ENCODE data around the gene SEMA4G. TPM values are rescaled to one million over a fixed set of nuclear protein-coding genes. Genes with fewer than 3 reads are reported as not detected.
"Not testable (repeated sequence)": the region's sequence is repeated elsewhere in the genome, so short reads cannot be mapped to it uniquely, and the experiment has no call there.

Gene SEMA4G
- total RNA-seq, 1 experiment from 2014 or later, result 3.4 TPM

GRCh38 chr10:100965820-100966219 is 3.5 kb upstream of the SEMA4G start:
- H3K4me3 ChIP-seq (ENCODE audit: insufficient read depth, low read depth, low read length), result no peak overlapping the region
- no peaks in the 10 kb centered on the region; the same call in 1 of the 2 replicates for H3K36me3 ChIP-seq (replicated peaks; ENCODE audit: control insufficient read depth, insufficient read depth, low read length)
- no peak for DNase-seq
- peaks cover 2% of the 10 kb centered on the region; the same call in 1 of the 2 replicates for H3K27me3 ChIP-seq (ENCODE audit: control insufficient read depth, insufficient read depth, low read length)

GRCh38 chr10:100966887-100967286 is 2.4 kb upstream of the SEMA4G start:
- H3K27me3 ChIP-seq (ENCODE audit: control insufficient read depth, insufficient read depth, low read length), result peaks cover 2% of the 10 kb centered on the region; the same call in 1 of the 2 replicates
- H3K36me3 ChIP-seq (replicated peaks; ENCODE audit: control insufficient read depth, insufficient read depth, low read length), result no peaks in the 10 kb centered on the region; the same call in 1 of the 2 replicates
- DNase-seq, result no peak
- H3K4me3 ChIP-seq (ENCODE audit: insufficient read depth, low read depth, low read length), result no peak overlapping the region

GRCh38 chr10:100967332-100967731 is 2.0 kb upstream of the SEMA4G start:
- Histone ChIP-seq H3K4me3 (ENCODE audit: insufficient read depth, low read depth, low read length) (no peak overlapping the region), H3K27me3 (ENCODE audit: control insufficient read depth, insufficient read depth, low read length) (peaks cover 2% of the 10 kb centered on the region; the same call in 1 of the 2 replicates), H3K36me3 (replicated peaks; ENCODE audit: control insufficient read depth, insufficient read depth, low read length) (no peaks in the 10 kb centered on the region)
- no peak for DNase-seq

- Histone ChIP-seq H3K36me3 (replicated peaks; ENCODE audit: control insufficient read depth, insufficient read depth, low read length) (no peaks in the 10 kb centered on the region), H3K4me3 (ENCODE audit: insufficient read depth, low read depth, low read length) (no peak overlapping the region), H3K27me3 (ENCODE audit: control insufficient read depth, insufficient read depth, low read length) (peaks cover 2% of the 10 kb centered on the region; the same call in 1 of the 2 replicates)
- no peak for DNase-seq
Measured at GRCh38 chr10:100968062-100968736, 1.1 kb upstream of the SEMA4G start.

- Histone ChIP-seq H3K27me3 (ENCODE audit: control insufficient read depth, insufficient read depth, low read length) (peaks cover 2% of the 10 kb centered on the region; the same call in 1 of the 2 replicates), H3K4me3 (ENCODE audit: insufficient read depth, low read depth, low read length) (peak overlapping the region; percentile 75), H3K36me3 (replicated peaks; ENCODE audit: control insufficient read depth, insufficient read depth, low read length) (no peaks in the 10 kb centered on the region)
- no peak for DNase-seq
Measured at GRCh38 chr10:100968863-100969186, 479 bp upstream of the SEMA4G start.

- DNase-seq, result peak; percentile 86
- Histone ChIP-seq H3K36me3 (replicated peaks; ENCODE audit: control insufficient read depth, insufficient read depth, low read length) (no peaks in the 10 kb centered on the region), H3K4me3 (ENCODE audit: insufficient read depth, low read depth, low read length) (peak overlapping the region; percentile 75), H3K27me3 (ENCODE audit: control insufficient read depth, insufficient read depth, low read length) (peaks cover 2% of the 10 kb centered on the region; the same call in 1 of the 2 replicates)
Measured at GRCh38 chr10:100970076-100970913, 991 bp downstream of the SEMA4G start.

GRCh38 chr10:100970914-100971811 is 1.9 kb downstream of the SEMA4G start:
- peaks cover 2% of the 10 kb centered on the region; the same call in 1 of the 2 replicates for H3K27me3 ChIP-seq (ENCODE audit: control insufficient read depth, insufficient read depth, low read length)
- no peaks in the 10 kb centered on the region for H3K36me3 ChIP-seq (replicated peaks; ENCODE audit: control insufficient read depth, insufficient read depth, low read length)
- DNase-seq, result peak; percentile 40
- no peak overlapping the region for H3K4me3 ChIP-seq (ENCODE audit: insufficient read depth, low read depth, low read length)

- Histone ChIP-seq H3K36me3 (replicated peaks; ENCODE audit: control insufficient read depth, insufficient read depth, low read length) (no peaks in the 10 kb centered on the region), H3K27me3 (ENCODE audit: control insufficient read depth, insufficient read depth, low read length) (peaks cover 2% of the 10 kb centered on the region; the same call in 1 of the 2 replicates), H3K4me3 (ENCODE audit: insufficient read depth, low read depth, low read length) (no peak overlapping the region)
- peak; percentile 47 for DNase-seq
Measured at GRCh38 chr10:100972115-100972903, 3.0 kb downstream of the SEMA4G start.

- DNase-seq, result peak; percentile 13
- Histone ChIP-seq H3K4me3 (ENCODE audit: insufficient read depth, low read depth, low read length) (no peak overlapping the region), H3K27me3 (ENCODE audit: control insufficient read depth, insufficient read depth, low read length) (peaks cover 2% of the 10 kb centered on the region; the same call in 1 of the 2 replicates), H3K36me3 (replicated peaks; ENCODE audit: control insufficient read depth, insufficient read depth, low read length) (no peaks in the 10 kb centered on the region)
Measured at GRCh38 chr10:100972904-100973535, 3.7 kb downstream of the SEMA4G start.

GRCh38 chr10:100975397-100975796 is 6.1 kb downstream of the SEMA4G start:
- DNase-seq; H3K36me3 ChIP-seq (replicated peaks; ENCODE audit: control insufficient read depth, insufficient read depth, low read length); H3K4me3 ChIP-seq (ENCODE audit: insufficient read depth, low read depth, low read length); H3K27me3 ChIP-seq (ENCODE audit: control insufficient read depth, insufficient read depth, low read length): not testable (repeated sequence)

GRCh38 chr10:100976906-100977305 is 7.6 kb downstream of the SEMA4G start:
- DNase-seq, result peak; percentile 8
- Histone ChIP-seq H3K27me3 (ENCODE audit: control insufficient read depth, insufficient read depth, low read length) (no peaks in the 10 kb centered on the region), H3K4me3 (ENCODE audit: insufficient read depth, low read depth, low read length) (no peak overlapping the region), H3K36me3 (replicated peaks; ENCODE audit: control insufficient read depth, insufficient read depth, low read length) (peaks cover 4% of the 10 kb centered on the region)

- H3K27me3 ChIP-seq (ENCODE audit: control insufficient read depth, insufficient read depth, low read length), result no peaks in the 10 kb centered on the region
- H3K36me3 ChIP-seq (replicated peaks; ENCODE audit: control insufficient read depth, insufficient read depth, low read length), result peaks cover 4% of the 10 kb centered on the region
- DNase-seq, result peak; percentile 13
- no peak overlapping the region for H3K4me3 ChIP-seq (ENCODE audit: insufficient read depth, low read depth, low read length)
Measured at GRCh38 chr10:100977436-100977835, 8.1 kb downstream of the SEMA4G start.

- peaks cover 4% of the 10 kb centered on the region for H3K36me3 ChIP-seq (replicated peaks; ENCODE audit: control insufficient read depth, insufficient read depth, low read length)
Measured at GRCh38 chr10:100978121-100978900, 9.0 kb downstream of the SEMA4G start.

More at GRCh38 chr10:100978121-100978900, 9.0 kb downstream of the SEMA4G start:
- Histone ChIP-seq H3K4me3 (ENCODE audit: insufficient read depth, low read depth, low read length) (no peak overlapping the region), H3K27me3 (ENCODE audit: control insufficient read depth, insufficient read depth, low read length) (no peaks in the 10 kb centered on the region)
- no peak for DNase-seq

All from H7 (cell line).